GM21737 (cell line): ENCODE data around the gene VARS2.

Experiments used
- ATAC-seq: cut with Tn5 transposase; IDR thresholded peaks from one replicate; pipeline ENCODE4 v1.9.1; 2021; ENCODE audit warnings: mild to moderate bottlenecking, moderate library complexity; ENCODE audit not compliant: unreplicated experiment

VARS2 gene

GRCh38 chr6:30884521-30885480, 29.2 kb upstream of the VARS2 start:
- no peak for ATAC-seq

GRCh38 chr6:30885481-30885998, 28.5 kb upstream of the VARS2 start:
- no peak for ATAC-seq

- ATAC-seq: no peak
Observed at GRCh38 chr6:30885999-30886896, 27.8 kb upstream of the VARS2 start.

GRCh38 chr6:30886897-30887255, 27.2 kb upstream of the VARS2 start:
- ATAC-seq: no peak

GRCh38 chr6:30887901-30888815, 25.9 kb upstream of the VARS2 start:
- no peak for ATAC-seq

- no peak for ATAC-seq
Observed at GRCh38 chr6:30888816-30889495, 25.1 kb upstream of the VARS2 start.

- ATAC-seq: no peak
Observed at GRCh38 chr6:30889496-30889885, 24.5 kb upstream of the VARS2 start.

- ATAC-seq: no peak
Observed at GRCh38 chr6:30889921-30890645, 24.0 kb upstream of the VARS2 start.

- ATAC-seq: no peak
Observed at GRCh38 chr6:30890646-30891449, 23.2 kb upstream of the VARS2 start.

- ATAC-seq: no peak
Observed at GRCh38 chr6:30891450-30891723, 22.7 kb upstream of the VARS2 start.

- ATAC-seq: no peak
Observed at GRCh38 chr6:30891816-30892538, 22.1 kb upstream of the VARS2 start.

- ATAC-seq: no peak
Observed at GRCh38 chr6:30893001-30893591, 20.9 kb upstream of the VARS2 start.

GRCh38 chr6:30893666-30894065, 20.4 kb upstream of the VARS2 start:
- no peak for ATAC-seq

GRCh38 chr6:30894381-30894780, 19.7 kb upstream of the VARS2 start:
- no peak for ATAC-seq

- no peak for ATAC-seq
Observed at GRCh38 chr6:30894935-30895334, 19.1 kb upstream of the VARS2 start.

GRCh38 chr6:30895343-30895742, 18.7 kb upstream of the VARS2 start:
- no peak for ATAC-seq

- no peak for ATAC-seq
Observed at GRCh38 chr6:30896541-30896940, 17.5 kb upstream of the VARS2 start.

- ATAC-seq: no peak
Observed at GRCh38 chr6:30897882-30898281, 16.2 kb upstream of the VARS2 start.
